HG02943 (cell line): ENCODE data around the gene AGL.
"Not testable (repeated sequence)": the region's sequence is repeated elsewhere in the genome, so short reads cannot be mapped to it uniquely, and the experiment has no call there.

Experiments used
- ATAC-seq: cut with Tn5 transposase; IDR thresholded peaks from one replicate; pipeline ENCODE4 v1.9.1; 2021; ENCODE audit warnings: mild to moderate bottlenecking, low read depth, moderate library complexity; ENCODE audit not compliant: unreplicated experiment

The AGL gene

DNA sequence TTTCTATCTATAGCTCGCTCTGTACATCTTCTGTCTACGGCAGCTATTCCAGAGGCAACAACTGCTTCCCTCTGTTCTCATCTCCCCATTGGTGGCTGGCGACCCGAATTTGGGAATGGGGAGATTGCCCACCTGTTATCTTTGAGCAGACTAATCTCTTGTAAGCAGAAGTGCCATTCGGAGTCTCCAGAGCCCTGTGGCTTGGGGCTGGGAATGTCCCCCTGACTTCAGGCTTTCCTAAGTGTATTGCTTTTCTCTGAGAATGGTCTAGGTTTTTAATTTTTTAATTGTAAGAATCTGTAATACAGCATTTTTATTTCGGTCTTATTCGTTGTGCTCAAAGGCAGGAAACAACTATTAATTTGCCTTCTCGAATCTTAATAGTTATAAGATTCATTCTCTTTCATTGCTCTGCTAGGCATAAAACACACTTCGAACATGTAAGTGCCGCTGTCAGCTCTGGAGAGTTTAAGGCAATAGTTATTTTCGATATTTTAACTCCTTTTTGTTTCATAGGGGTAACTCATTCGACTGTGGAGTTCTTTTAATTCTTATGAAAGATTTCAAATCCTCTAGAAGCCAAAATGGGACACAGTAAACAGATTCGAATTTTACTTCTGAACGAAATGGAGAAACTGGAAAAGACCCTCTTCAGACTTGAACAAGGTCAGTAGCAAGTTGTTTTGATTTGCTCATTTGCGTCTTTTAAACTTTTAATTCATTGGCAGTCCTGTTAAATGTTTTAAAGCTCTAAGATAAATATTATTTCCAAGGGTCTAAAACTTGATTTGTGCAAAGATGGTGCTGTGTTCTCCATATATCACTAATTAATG lies 514 bp downstream of the AGL start:
- no peak for ATAC-seq

DNA sequence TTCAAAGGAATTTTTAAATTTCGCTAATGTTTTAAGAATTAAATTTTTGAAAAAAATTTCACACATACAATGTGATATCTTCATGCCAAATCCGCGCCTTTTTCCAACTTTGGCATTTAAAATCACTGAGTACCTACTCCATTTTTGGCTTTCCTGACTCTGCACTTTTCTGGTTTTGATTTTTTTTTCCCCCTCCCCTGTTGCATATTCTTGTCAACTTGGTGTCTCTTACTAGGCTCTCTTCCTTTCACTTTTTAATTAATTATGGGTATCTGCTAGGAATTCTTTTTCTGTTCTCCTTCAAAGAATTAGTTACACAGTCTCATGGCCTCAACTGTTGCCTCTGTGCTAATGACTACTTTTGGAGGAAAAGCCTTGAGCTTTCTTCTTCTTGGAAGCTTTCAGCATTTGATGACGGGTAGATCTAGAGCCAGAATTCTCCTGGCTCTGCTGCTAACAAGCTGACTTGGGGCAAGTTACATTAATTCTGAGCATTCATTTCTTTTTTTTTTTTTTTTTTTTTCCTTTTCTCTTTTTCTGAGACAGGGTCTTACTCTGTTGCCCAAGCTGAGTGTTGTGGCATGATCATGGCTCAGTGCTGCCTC lies 1.8 kb downstream of the AGL start:
- no peak for ATAC-seq

DNA sequence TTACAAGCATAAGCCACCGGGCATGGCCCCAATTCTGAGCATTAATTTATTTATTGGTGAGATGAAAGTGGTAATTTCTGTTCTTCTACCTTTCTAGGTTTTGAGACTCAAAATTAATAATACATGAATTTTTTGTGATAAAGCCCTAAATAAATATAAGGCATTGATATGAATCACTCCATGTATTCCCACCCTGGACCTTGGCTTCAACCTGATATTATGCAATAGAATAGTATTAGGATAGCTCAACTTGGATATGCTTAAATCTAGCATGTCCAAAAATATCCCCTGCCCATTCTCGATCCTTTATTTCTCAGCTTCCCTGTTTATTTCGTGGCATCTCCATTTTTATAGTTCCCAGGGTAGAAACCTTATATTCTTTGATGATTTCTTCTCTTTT lies 2.5 kb downstream of the AGL start:
- no peak for ATAC-seq

DNA sequence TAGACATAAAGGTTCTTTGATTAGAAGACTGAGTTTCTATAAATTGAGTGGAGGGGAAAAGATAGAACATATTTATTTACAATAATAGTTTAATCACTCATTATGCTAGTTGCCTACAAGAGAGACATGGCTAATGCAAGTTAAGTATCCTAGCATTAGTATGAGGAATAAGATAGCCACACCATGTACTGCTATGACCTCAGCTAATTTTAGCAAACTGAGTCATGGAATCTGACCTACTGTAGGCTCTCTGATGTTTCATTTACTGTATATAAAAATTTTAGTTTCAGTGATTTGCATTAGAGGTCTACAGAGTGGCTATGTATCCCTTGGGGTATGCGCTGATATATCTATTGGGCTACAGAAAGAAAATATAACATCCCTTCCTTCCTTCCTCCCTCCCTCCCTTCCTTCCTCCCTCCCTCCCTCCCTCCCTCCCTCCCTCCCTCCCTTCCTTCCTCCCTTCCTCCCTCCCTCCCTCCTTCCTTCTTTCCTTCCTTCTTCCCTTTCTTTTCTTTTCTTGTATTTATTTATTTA lies 5.8 kb downstream of the AGL start:
- ATAC-seq, result no peak

DNA sequence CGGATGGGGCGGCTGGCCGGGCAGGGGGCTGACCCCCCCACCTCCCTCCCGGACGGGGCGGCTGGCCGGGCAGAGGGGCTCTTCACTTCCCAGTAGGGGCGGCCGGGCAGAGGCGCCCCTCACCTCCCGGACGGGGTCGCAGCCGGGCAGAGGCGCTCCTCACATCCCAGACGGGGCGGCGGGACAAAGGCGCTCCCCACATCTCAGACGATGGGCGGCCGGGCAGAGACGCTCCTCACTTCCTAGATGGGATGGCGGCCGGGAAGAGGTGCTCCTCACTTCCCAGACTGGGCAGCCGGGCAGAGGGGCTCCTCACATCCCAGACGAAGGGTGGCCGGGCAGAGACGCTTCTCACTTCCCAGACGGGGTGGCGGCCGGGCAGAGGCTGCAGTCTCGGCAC lies 6.9 kb downstream of the AGL start:
- not testable (repeated sequence) for ATAC-seq

DNA sequence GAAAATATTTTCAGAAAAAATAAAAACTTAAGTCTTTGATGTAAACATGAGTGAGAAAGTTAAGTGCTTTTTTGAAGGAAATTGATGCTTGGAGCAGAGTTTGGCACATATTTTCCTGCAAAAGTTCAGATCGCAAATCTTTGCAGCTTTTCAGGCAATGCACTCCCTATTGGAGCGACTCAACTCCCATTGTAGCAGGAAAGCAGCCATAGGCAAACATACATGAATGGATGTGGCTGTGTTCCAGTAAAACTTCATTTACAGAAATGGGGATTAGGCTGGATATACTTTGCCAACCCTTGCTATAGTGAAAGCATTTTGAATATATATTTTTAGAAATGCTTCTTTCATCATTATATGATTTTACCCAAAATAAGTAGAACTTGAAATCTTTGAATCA lies 8.1 kb downstream of the AGL start:
- ATAC-seq, result no peak

DNA sequence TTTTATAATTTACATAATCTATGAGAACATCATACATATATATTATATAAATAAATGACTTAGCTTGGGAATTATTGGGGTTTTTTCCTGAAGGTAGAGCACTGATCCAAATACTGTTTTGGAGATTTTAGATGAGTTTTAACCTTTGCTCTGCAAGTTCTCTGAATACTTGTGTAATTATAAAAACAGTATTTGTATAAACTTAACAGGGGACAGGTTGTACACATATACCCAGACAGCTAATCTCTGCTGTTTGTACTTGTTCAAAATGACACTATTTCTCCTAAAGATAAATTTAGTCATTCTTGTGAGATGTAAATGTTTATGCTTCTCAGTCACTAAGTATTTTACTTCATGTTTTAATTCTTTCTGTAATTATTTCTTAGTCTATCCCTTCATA lies 8.7 kb downstream of the AGL start:
- no peak for ATAC-seq

DNA sequence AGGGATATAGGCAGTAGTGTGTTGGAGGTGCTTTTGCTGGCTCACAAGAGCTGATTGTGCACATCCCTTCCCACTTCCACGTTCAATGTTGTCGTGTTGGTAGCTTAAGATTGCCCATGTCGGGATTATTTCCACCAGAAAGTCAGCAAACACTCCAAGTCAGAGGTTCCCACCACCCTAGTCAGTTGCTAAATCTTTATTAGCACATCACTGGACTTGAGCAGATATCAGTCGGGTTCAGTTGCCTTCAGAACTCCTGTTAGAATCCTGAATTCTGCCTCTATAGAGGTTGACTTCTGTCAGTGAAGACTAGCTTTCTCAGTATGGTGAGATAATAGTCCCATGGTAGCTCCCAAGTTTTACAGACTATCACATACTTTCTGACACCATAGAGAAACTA lies 10.5 kb downstream of the AGL start:
- no peak for ATAC-seq

DNA sequence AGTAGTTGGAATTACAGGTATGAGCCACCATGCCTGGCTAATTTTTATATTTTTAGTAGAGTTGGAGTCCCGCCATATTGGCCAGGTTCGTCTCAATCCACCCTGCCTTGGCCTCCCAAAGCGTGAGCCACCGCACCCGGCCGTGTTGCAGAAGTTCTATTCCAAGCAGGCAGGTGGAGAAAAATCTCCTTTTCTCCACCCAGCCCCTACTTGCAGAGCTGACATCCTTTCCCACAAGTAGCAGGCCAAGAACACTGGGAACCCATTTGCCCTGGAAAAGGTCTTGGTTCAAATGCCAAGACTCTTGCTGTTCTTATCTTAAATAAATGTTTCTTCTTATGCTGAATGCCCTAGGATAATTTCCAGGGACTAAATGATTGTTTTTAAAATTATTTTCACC lies 17.5 kb downstream of the AGL start:
- no peak for ATAC-seq

DNA sequence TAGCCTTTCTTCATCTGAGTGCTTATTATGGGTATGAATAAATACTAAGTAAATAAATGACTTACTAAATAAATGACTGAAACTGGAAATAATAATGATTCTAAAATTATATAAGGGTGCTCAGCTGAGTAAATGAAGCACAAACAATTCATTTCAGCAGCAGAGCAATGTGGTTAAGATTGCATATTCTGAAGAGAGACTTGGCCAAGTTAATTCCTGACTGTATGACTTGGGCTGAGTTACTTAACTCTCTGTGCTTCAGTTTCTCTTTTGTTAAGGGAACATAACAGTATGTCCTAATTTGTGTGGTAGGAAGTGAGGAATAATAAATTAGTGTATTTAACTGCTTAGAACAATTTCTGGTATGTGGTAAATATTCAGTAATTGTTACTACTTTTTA lies 19.1 kb downstream of the AGL start:
- ATAC-seq, result no peak

DNA sequence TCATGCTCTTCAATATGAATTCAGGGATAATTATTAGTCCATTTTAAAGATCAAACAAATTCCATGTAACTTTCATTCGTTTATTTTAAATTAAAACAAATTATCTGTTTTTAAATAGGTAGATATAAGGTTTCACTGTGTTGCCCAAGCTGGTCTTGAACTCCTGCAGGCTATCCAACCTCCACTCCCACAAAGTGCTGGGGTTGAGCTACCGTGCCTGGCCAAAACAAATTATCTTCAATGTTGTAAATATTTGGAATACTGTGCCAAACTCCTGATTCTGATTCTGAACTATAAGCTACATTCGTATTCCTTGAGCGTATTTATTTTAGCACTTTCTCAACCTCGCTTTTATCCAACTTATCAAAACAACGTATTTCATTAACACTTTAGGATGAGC lies 19.6 kb downstream of the AGL start:
- ATAC-seq, result no peak

DNA sequence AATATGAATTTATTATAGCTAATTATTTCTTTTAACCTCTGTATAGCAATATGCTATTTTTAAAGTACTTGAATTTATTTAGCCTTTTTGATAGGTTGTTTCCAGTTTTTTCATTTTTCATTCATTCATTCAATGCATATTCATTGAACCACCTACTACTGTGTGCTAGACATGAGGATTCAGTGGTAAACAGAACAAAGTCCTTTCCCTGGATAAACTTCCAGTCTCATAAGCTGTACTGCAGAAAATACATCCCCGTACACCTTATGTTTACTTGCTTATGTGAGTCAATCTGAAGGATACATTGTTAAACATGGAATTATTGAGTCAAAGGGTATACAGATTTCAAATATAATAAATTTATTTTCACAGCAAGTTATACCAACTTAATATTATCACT lies 21.9 kb downstream of the AGL start:
- ATAC-seq, result no peak

DNA sequence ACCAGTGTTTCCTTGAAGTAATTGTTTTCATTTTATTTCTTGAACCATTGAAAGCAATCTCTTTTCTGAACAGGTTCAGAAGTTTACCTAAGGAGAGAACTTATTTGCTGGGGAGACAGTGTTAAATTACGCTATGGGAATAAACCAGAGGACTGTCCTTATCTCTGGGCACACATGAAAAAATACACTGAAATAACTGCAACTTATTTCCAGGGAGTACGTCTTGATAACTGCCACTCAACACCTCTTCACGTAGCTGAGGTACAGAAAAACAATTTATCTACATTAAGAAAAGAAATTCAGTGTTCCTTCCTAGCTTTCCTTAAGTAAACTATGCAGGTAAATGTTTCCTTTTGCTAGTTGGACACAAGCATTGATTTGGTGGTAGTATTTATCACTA lies 27.4 kb downstream of the AGL start:
- ATAC-seq, result no peak

DNA sequence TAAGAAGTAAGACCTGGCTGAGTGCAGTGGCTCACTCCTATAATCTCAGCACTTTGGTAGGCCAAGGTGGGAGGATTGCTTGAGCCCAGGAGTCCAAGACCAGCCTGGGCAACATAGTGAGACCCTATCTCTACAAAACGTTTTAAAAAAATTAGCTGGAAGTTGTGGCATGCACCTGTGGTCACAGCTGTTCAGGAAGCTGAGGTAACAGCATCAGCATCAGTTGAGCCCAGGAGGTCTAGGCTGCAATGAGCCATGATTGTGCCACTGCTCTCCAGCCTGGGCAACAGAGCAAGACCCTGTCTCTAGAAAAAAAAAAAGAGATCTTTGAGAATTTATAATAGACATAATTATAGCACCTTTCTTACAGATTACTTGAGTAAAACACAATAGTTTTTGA lies 36.0 kb downstream of the AGL start:
- ATAC-seq, result no peak

DNA sequence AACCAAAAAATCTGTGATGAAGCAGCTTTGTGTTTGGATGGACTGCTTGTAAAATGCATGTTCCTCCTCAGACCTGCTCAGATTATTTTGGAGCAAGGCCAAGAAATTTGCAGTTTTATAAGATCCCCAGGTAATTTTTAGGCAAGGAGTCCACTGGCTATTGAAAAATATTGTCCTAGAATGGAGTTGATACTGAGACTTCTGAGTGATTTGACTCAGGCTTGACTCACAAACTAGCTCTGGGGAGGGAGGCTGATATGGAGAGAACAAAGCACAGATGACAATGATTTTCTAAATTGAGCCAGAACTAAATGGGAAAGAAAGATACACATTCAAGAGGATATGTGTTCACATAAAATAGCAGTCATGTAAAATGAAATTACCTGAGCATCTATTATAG lies 36.7 kb downstream of the AGL start:
- no peak for ATAC-seq

DNA sequence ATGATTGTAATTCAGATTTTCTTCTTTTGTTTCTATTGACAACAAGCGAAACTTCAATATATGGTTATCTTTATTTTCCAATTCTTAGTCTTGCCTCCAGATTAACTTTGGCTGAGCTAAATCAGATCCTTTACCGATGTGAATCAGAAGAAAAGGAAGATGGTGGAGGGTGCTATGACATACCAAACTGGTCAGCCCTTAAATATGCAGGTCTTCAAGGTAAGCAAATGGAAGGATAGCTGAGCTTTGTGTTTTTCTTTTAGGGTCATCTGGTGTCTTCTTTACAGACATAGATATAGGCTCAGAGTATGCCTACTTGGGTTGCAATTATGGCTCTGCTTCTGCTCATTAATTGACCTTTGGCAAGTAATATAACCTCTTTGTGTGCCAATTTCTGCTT lies 37.7 kb downstream of the AGL start:
- ATAC-seq, result no peak

DNA sequence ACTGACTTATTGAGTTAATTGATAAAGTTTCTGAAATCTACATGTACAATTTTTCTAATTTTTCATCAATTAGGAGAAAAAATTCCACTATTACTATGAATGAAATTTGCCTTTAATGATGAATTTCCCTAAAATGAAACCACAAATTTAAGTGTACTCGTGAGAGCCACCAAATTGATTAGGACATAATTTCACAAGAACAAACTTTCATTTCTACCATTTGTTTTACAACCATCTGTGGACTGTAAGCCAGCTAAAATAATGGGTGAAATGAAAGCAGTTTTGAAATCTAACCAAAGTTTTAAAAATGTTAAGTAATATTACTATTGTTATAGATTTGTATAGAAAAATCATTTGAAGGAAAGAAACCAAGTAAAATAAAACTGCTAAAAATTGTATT lies 41.8 kb downstream of the AGL start:
- ATAC-seq, result no peak

DNA sequence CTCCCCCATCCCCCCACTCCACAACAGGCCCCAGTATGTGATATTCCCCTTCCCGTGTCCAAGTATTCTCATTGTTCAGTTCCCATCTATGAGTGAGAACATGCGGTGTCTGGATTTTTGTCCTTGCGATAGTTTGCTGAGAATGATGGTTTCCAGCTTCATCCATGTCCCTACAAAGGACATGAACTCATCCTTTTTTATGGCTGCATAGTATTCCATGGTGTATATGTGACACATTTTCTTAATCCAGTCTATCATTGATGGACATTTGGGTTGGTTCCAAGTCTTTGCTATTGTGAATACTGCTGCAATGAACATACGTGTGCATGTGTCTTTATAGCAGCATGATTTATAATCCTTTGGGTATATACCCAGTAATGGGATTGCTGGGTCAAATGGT lies 53.1 kb downstream of the AGL start:
- ATAC-seq, result not testable (repeated sequence)

DNA sequence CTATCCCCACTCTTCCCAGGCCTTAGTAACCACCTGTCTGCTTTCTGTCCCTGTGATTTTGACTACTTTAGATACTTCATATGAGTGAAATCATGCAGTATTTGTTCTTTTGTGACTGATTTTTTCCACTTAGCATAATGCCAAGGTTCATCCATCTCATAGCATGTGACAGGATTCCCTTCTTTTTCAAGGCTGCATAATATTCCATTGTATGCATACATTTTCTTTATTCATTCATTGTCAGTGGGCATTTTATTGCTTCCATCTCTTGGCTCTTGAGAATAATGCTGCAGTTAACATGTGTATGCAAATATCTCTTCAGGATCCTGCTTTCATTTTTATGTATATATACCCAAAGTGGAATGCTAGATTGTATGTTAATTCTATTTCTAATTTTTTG lies 56.4 kb downstream of the AGL start:
- ATAC-seq, result no peak

DNA sequence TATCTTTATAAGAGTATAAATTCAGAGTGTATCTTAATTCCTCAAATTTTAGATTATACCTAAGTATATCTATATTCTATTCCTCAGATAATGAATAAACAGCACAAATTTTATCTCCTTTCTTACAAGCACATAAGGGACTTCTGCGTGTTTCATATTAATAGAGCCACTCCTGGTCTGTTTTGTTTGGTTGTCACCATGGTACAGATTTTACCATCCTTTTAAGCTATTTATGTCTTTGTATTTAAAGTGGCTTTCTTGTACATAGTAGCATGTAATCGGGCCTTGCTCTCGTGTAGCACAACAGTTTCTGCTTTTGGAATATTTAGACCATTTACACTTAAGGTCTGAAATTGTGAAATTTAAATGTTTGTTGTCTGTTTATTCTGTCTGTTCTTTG lies 67.1 kb downstream of the AGL start:
- ATAC-seq, result no peak

DNA sequence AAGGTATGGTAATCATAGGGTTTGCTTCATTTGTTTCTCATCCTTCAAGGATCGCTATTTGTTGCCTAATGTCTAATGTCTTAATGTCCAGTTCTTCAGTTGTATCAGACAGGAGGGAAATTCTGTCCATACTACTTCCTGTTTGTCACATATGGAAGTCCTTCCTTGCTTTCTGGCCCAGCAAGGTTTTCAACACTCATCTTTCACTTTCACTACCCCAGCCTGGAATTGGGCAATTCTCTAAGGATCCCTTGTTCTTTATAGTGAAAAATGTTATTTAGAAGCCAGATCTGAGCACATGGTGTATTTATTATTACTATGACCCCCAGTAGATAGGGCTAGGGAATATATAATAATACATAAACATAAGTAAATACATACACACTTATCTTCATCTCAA lies 69.1 kb downstream of the AGL start:
- no peak for ATAC-seq

DNA sequence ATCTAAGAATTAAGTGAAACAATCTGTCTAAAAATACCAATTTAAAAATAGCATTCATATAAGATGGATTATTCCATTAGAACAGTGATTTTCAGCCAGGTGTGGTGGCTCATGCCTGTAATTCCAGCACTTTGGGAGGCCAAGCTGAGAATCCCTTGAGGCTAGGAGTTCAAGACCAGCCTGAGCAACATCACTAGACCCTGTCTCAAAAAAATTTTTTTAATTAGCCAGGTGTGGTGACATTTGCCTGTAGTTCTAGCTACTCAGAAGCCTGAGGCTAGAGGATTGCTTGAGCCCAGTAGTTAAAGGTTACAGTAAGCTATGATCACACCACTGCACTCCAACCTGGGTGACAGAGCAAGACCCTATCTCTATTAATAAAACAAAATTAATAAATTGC lies 84.6 kb downstream of the AGL start:
- no peak for ATAC-seq
